ENCODE measurements around the gene ACTA1.
"Not testable (repeated sequence)": the region's sequence is repeated elsewhere in the genome, so short reads cannot be mapped to it uniquely, and the experiment has no call there.

Gene ACTA1

DNA sequence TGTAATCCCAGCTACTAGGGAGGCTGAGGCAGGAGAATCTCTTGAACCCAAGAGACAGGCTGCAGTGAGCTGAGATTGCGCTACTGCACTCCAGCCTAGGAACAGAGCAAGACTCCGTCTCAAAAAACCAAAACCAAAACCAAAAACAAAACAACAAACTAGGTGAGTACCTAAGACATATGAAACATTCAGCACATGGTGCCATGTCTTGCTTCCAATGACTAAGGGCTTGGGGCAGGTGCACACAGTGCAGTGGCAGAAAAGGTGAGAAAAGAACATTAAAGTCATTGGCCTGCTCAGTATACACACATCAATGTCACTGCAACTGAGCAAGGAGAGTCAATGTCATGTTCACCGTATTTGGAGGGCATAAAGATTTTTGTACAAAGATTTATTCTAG is 4.1 kb upstream of the ACTA1 start:
- DNase-seq, result no peak

DNA sequence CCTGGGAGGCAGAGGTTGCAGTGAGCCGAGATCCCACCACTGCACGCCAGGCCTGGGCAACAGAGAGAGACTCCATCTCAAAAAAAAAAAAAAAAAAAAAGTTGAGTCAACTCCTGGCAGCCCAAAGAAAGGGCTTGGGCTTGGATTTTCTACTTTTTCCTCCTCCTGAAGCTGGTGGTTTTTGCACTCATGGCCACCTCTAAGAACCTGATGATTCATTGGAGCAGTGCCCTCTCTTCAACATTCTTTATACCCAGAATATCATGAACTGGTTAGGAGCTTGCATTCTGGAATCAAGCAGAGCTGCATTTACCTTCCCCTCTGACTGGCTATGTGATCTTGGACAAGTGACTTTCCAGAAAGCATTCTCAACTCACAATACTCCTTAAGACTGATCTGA is 3.5 kb upstream of the ACTA1 start:
- DNase-seq, result no peak

- DNase-seq, result no peak
Measured at GRCh38 chr1:229436201-229436600, 2.3 kb upstream of the ACTA1 start.

GRCh38 chr1:229434641-229435051 is 752 bp upstream of the ACTA1 start:
- DNase-seq, result no peak

- DNase-seq, result no peak
Measured at GRCh38 chr1:229433364-229434004, 410 bp downstream of the ACTA1 start.

GRCh38 chr1:229432905-229433304 is 989 bp downstream of the ACTA1 start:
- DNase-seq, result no peak

GRCh38 chr1:229432116-229432461 is 1.8 kb downstream of the ACTA1 start:
- no peak for DNase-seq

DNA sequence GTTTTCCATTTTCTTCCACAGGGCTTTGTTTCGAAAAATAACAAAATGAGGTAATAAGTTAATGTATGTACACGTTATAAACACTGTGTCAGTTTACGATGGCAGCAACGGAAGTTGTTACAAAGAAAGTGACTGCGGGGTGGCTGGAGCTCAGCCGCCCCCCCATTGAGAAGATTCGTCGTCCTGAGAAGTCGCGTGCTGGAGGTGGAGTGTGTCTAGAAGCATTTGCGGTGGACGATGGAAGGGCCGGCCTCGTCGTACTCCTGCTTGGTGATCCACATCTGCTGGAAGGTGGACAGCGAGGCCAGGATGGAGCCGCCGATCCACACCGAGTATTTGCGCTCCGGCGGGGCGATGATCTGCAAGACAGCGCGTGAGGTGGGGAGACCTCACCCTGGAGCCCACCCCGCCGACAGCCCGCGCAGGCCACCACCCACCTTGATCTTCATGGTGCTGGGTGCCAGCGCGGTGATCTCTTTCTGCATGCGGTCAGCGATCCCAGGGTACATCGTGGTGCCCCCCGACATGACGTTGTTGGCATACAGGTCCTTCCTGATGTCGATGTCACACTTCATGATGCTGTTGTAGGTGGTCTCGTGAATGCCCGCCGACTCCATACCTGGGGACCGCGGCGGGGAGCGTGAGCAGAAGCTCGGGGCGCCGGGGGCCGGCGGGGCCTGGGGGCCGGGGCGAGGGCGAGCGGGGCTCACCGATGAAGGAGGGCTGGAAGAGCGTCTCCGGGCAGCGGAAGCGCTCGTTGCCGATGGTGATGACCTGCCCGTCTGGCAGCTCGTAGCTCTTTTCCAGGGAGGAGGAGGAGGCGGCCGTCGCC is 2.4 kb downstream of the ACTA1 start:
- peak in 1 of 5 experiments; percentile 45 for DNase-seq

DNA sequence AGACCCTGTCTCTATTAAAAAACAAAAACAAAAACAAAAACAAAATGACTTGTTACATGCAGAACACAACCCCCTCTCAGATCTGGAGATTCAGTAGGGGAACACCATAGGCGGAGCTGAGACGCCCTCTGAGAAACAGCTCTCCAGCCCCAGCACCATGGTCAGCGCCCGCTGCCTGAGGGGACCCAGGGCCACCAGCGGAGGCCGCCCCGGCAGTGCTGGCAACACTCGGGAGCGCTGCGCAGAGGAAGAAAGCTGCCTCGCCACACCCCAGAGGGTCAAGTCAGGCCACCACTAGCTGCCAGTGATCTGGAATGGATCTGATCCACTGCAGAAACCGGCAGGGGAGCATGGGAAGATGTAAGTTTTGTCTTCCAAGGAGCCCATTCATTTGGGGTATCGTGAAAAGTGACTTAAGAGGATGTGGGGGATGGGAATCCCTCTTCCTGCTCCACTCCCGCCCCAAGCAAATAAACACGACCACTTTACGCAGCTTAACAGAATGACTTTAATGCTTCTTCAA is 3.1 kb downstream of the ACTA1 start:
- peak in 1 of 5 experiments; percentile 32 for DNase-seq

DNA sequence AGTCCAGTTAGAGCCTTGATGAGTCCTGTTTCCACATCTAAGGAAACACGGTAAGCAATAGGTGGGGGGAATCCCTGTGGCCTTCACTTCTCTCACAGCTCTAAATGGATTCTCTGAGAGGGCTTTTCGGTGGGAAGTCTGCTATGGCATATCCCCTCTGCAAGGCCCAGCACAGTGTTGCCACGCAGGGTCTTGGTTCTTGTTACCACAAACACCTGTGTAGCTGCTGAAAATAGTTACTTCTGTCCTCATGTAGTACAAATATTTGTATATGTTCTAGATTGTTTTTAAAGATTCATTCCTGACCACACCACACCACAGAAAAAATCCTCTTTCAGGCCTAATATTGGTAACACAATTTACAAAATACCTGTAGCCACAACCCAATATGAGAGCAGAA is 5.6 kb downstream of the ACTA1 start:
- DNase-seq, result no peak

DNA sequence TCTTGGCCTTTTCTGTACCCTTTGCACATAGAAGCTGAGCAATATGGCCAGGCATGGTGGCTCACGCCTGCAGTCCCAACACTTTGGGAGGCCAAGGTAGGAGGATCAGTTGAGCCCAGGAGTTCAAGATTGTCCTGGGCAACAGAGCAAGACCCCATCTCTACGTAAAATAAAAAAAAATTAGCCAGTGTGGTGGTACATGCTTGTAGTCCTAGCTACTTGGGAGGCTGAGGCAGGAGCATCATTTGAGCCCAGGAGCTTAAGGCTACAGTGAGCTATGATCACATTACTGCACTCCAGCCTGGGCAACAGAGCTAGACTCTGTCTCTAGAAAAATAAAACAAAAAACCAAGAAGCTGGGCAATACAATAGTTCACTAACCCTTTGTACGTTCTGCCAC is 6.3 kb downstream of the ACTA1 start:
- no peak for DNase-seq

- DNase-seq, result no peak
Measured at GRCh38 chr1:229425564-229426159, 8.2 kb downstream of the ACTA1 start.

- DNase-seq, result no peak
Measured at GRCh38 chr1:229420765-229421164, 13.1 kb downstream of the ACTA1 start.

GRCh38 chr1:229420224-229420623 is 13.7 kb downstream of the ACTA1 start:
- no peak for DNase-seq

- DNase-seq, result not testable (repeated sequence)
Measured at GRCh38 chr1:229418586-229418985, 15.3 kb downstream of the ACTA1 start.

GRCh38 chr1:229412810-229413209 is 21.1 kb downstream of the ACTA1 start:
- not testable (repeated sequence) for DNase-seq

GRCh38 chr1:229412056-229412455 is 21.8 kb downstream of the ACTA1 start:
- DNase-seq, result no peak

- DNase-seq, result no peak
Measured at GRCh38 chr1:229411434-229412055, 22.3 kb downstream of the ACTA1 start.

DNA sequence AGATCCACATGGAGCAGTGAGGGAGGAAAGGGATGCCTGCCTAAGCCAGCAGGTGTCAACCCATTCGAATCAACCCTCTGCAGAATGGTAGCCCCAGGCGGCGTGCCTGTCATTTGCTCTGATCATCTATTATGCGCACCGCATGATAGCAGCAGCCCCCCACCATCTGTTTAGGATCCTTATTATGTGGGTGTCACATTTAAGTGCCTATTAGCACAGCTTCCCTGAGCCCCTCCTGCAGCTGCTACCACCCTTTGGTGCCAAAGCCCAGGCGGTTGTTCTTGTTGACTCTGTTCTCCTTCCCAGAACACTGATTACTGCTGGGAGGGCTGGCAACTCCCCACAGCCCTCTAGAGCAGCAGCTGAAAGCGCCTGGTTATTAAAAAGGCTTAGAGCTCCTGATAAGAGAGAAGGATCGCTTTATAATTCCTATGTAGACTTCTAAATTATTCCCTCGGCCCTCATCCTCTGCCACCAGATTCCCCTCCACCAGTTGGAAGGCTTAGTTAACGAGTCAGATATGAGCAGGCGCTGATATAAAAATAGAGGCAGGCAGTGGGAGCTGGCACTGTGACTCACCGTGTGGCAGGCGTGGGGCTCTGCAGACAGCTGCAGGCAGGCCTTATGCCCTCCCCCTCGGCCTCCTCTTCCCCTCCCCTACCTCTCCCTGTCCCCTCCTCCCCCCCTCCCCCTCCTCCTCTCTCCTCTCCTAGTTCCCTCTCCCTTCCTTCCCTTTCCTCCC is 23.0 kb downstream of the ACTA1 start:
- no peak for DNase-seq

- DNase-seq, result no peak
Measured at GRCh38 chr1:229410370-229410691, 23.6 kb downstream of the ACTA1 start.

GRCh38 chr1:229409616-229410369 is 24.1 kb downstream of the ACTA1 start:
- no peak for DNase-seq

DNA sequence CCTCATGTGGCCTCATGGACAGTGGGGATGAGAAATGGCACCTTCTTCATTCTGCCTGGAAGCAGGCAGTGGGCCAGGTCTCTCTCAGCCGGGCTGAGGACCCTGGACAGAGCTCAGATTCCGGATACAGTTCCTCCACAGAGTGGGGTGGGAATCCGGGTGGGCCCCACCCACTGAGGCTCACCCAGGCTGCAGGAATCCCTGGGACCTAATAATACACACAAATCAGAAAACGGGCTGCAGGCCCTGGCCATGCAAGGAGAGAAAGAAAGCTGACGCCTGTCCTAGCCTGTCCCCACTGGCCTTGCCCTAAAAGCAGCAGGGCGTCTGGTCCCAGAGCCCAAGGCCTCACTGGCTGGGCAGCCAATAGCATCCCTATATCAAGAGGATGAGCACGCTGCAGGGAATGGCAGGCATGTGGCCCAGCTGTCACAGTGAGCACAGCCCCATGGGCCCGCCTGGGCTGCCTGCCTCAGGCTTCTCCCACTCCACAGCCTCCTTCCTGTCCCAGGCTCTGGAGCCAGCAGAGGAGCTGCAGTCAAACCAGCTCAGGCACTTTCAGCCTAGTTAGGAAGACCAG is 25.3 kb downstream of the ACTA1 start:
- DNase-seq, result no peak
